IMR-90 (cell line): ENCODE results near the gene CEP70. TPM values are rescaled to one million over a fixed set of nuclear protein-coding genes. Genes with fewer than 3 reads are reported as not detected.

Experiments used
- polyA plus RNA-seq, 3 experiments: library from polyadenylated mRNA; depleted of rRNA; stranded (reverse); fragments of >200 nt; gene quantifications; 2 replicates each; pipeline ENCODE4 v1.2.3, GENCODE V29; 2012; ENCODE audit warnings: low replicate concordance in 1 of 3
- total RNA-seq: library from RNA; depleted of rRNA; stranded (reverse); fragments of >200 nt; gene quantifications from 2 replicates; pipeline ENCODE4 v1.2.3, GENCODE V29; 2012; rRNA removed

Gene CEP70
- total and polyA plus RNA-seq, 2 of the 4 experiments (the other 2 are of a cell fraction): 4.6 to 11.1 TPM

Other genes starting within 250 kb of the CEP70 start
- 56.1 and 59.3 TPM in 2 replicates for gene MRAS, start 245.7 kb downstream of the CEP70 start, total RNA-seq
- gene MRAS, start 245.7 kb downstream of the CEP70 start, polyA plus RNA-seq (2012; rRNA removed): 48.1 and 60.6 TPM in 2 replicates
- gene ESYT3, start 159.6 kb downstream of the CEP70 start, total RNA-seq: under 0.01 TPM in 2 replicates
- gene ESYT3, start 159.6 kb downstream of the CEP70 start, polyA plus RNA-seq (2012; rRNA removed): 0.02 and 0.03 TPM in 2 replicates
- gene FAIM, start 14.5 kb upstream of the CEP70 start, total RNA-seq: 2.5 and 5.3 TPM in 2 replicates
- 2.5 and 3.4 TPM in 2 replicates for gene FAIM, start 14.5 kb upstream of the CEP70 start, polyA plus RNA-seq (2012; rRNA removed)
- 6.3 and 7.5 TPM in 2 replicates for gene PIK3CB, start 240.7 kb upstream of the CEP70 start, total RNA-seq
- gene PIK3CB, start 240.7 kb upstream of the CEP70 start, polyA plus RNA-seq (2012; rRNA removed): 5.2 and 6.8 TPM in 2 replicates